GM19240 (cell line): ENCODE measurements around the gene MRTFA.
"Not testable (repeated sequence)": the region's sequence is repeated elsewhere in the genome, so short reads cannot be mapped to it uniquely, and the experiment has no call there.

Source experiments
- DNase-seq: peaks from one replicate; pipeline ENCODE4 v3.0.0; 2011; ENCODE audit warnings: low spot score; ENCODE audit not compliant: insufficient read length

MRTFA gene

DNA sequence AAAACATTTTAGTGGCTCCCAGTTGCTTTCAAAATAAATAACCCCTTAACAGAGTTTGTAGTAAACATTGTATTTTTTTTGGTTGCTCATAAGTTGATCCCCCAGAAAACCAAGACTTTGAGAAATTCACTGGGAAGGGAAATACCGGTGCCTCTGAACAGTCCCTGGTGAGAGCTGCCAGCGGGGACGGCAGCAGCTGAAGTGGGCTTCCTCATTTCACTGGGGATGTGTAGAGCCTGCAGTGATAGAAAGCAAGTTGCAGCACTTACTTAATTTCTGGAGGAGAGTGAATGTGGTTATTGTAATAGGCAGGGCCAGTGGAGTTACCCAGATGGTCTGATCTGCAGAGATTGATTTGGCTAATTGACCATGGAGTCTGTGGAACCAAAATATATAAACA lies 24.2 kb upstream of the MRTFA start:
- DNase-seq: no peak

DNA sequence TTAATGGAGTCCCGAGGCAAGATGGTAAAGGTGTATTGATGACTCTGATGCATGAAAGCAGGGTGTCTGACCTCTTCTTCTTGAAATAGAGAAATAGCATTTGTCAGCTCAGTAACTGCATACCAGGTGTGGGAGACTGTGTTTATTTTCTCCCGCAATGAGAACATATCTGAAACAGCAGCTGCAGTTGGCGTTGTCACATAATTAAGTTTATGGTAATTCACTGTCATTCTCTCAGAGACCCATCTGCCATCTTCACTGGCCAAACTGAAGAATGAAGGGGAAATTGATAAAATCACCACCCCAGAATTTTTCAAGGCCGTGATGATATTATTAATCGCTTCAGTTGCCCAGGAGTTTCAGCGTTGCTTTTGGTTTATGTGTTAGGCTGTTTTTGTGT lies 22.6 kb upstream of the MRTFA start:
- no peak for DNase-seq

DNA sequence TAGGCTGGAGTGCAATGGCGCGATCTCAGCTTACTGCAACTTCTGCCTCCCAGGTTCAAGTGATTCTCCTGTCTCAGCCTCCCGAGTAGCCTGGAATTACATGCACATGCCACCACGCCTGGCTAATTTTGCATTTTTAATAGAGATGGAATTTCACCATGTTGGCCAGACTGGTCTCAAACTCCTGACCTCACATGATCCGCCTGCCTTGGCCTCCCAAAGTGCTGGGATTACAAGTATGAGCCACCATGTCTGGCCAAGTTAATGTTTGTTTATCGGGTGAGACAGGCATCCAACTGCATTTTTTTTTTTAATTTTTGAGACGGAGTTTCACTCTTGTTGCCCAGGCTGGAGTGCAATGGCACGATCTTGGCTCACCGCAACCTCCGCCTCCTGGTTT lies 20.1 kb upstream of the MRTFA start:
- DNase-seq: not testable (repeated sequence)

DNA sequence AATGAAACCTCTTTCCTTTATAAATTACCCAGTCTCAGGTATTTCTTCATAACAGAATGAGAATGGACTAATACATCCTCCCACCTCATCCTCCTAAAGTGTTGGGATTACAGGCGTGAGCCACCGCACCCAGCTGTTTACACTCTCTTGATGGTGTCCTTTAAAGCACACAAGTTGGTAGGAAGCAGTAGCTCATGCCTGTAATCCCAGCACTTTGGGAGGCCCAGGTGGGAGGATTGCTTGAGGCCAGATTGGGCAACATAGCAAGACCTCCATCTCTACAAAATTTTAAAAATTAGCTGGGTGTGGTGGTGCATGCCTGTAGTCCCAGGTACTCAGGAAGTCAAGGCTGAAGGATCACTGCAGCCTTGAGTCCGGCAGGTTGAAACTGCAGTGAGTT lies 19.4 kb upstream of the MRTFA start:
- not testable (repeated sequence) for DNase-seq

DNA sequence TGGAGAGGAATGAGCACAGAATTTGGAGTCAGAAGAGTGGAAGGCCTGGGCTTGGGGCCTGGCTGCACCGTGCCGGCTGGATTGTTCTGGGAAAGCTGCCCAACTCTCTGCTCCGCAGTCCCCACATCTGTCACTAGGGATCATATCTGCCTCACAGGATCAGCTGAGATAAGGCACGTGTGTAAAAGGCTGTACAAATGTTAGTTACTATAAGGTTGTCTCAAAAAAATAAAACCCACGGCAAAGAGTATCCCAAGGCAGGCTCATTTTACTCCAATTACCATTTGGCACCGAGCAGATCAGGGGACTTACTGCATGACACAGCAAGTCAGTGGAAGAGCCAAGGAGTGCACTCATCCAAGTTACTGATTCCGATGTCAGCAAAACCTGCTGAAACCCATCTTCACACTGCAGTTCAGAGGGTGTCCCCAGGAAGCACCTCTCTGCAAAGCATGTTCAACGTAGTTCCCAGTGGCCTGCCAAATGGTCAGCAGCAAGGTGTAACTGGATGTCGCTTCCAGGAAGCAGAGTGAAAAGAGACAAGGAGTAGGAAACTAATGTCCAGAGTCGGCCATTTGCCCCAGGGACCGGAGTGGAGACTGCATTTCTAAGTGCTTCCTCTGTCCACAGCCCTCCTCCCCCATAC lies 18.1 kb upstream of the MRTFA start:
- DNase-seq: no peak

DNA sequence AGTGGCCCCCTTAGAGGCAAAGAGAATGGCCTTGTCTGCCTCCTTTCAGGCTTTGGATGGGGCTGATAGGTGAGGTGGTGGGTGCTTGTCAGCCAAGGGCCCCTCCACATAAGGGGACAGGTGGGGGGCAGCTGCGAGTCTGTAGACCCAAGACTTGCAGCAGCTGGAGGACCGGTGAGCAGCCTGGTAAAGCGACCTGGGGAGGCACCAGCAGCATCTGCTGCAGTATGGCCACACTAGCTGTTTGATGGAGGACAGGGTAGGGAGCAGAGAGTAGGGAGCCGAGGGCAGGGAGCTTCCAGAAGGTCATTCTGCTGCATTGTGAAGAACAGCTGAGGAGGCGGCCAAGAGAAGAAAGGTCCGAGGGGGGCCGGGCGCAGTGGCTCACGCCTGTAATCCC lies 16.8 kb upstream of the MRTFA start:
- DNase-seq: no peak

- DNase-seq: no peak
Observed at GRCh38 chr22:40651563-40652501, 15.3 kb upstream of the MRTFA start.

DNA sequence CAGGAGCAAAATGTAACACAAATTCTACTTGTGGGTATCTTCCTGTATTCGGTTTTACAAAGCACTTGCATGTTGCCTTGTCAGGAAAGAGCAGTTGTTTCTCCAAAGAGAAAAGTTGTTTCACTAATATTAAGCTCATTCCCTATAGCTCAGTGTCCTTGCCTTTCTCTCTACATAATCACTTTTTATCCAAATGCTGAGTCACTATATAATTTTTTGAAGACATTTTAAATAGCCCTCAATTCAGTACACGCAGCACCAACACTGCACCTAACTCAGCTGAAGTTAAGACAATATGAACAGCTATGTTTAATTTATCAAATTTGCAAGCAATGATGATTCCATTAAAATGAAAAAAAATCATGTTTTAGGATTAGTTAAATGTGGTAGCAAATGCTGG lies 14.5 kb upstream of the MRTFA start:
- DNase-seq: no peak

GRCh38 chr22:40648386-40648785 lies 11.9 kb upstream of the MRTFA start:
- no peak for DNase-seq

GRCh38 chr22:40645579-40646197 lies 9.2 kb upstream of the MRTFA start:
- no peak for DNase-seq

DNA sequence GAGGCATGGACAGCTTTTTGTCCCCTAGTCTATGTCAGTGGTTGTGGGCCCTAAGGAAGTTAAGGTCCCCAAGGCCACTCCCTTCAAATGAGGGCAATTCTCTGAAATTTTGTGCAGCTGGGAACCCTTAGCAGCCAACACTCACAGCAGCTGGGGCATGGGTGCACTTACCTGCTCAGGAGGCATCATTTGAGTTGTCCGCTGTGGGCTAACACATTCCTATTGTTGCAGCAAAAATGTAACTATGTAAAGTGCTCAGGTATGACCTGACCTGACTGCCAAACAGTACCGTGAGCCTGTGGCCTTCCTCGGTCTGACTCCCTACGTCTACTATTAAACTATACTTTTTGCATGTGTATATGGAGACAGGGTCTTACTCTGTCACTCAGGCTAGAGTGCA lies 5.8 kb upstream of the MRTFA start:
- no peak for DNase-seq

DNA sequence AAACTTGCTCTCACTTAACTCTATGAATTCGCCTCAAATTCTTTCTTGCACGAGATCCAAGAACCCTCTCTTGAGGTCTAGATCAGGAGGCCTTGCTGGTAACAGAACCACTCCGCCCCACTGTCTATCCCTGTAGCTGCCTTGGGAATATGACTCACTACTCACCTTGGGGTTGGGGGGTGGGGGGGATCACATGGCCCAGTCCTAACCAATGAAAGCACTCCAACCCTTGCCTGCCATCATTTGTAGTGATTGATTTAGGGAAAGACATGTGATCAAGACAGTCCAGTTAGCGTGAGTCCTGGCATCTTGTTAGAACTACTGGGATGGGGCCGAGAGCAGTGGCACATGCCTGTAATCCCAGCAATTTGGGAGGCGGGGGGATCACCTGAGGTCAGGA lies 4.8 kb upstream of the MRTFA start:
- no peak for DNase-seq

GRCh38 chr22:40638261-40638660 lies 1.7 kb upstream of the MRTFA start:
- no peak for DNase-seq

DNA sequence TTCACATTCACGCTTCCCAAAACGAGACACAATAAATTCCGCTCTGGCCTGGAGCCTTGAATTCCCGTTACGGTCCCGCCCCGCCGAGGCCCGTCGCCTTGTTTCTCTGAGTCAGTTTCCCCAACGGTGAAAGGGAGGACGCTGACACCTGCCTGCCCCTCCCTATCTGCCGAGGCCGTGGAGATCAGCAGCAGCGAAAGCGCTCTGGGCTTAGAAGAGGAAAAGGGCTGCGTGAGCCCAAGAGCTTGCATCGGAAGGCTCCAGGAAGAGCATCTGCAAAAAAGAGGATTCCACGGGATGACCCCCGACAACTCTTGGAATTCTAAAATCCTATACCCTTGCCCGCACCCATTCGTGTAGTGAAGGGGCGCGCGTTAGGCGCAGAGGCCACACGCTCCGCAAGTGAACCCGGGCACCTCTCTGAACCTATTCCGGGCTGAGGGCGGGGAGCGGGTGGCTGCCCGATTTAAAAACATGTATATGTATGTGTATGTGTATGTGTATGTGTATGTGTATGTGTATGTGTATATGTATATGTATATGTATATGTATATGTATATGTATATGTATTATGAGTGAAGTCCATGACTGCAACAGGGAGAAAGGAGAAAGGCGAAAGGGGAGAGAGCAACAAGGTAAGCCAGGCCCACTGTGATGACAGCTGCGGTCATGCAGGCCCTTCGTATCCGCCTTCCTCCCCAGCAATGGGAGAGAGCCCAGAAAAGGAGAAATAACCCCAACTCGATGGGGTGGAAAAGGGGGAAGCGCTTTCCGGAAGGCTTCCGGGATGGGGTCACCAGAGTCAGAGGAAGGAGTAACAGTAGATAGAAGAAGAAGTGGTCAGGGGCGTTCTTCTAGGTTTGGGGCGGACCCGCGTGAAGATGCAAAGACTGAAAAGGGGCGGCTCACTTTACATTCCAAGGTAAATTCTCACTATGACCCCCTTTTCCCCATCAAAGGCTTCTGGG lies 948 bp upstream of the MRTFA start:
- DNase-seq: no peak

GRCh38 chr22:40635940-40636379 lies 559 bp downstream of the MRTFA start:
- no peak for DNase-seq

- DNase-seq: no peak
Observed at GRCh38 chr22:40635043-40635939, 1.2 kb downstream of the MRTFA start.

DNA sequence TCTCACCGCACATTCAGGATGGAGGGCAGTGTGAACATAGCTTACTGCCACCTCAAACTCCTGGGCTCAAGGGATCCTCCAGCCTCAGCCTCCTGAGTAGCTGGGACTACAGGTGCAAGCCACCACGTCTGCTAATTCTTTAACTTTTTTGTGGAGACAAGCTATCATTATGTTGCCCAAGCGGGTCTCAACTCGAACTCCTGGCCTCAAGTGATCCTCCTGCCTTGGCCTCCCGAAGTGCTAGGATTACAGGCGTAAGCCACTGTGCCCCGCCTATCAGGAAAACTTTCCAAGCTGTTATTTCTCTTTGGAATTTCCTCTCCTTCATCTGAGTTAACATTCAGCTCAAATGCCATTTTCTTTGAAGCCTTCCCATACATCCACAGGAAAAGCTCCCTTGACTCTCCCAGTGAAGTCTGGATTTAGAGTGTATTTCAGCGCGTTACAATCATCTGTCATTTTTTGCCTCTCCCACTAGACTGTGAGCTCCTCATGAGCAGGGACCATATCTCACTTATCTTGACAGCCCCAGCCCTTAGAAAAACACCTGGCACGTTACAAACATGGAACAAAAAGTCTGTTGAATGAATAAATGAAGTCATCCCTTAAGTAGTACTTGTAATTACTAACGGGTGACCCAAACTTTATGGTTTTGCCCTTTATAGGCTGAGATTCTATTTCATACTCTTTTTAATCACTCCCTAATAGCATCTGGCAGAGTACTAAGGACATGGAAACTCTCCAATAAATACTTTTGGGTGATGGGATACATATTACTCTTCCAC lies 2.2 kb downstream of the MRTFA start:
- no peak for DNase-seq

DNA sequence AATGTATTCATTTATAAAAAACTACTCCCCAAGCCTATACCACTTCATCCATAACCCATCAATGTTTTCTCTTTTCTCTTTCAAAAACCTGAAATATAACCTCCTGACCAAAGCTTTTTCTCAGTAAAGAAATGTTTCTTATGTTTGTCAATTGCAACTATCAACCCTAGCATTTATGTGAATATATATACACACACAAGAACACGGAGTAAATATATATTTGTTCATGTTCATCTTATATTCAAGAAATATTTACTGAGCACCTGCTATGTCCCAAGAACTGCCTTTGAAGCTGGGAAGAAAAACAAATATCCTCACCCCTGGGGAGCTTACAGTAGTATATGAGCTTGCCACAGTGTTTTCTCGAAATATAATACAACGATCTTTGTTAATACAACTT lies 3.5 kb downstream of the MRTFA start:
- no peak for DNase-seq

GRCh38 chr22:40631925-40632324 lies 4.6 kb downstream of the MRTFA start:
- no peak for DNase-seq
